HG03280 (cell line): ENCODE data around the gene GON4L.
"Not testable (repeated sequence)": the region's sequence is repeated elsewhere in the genome, so short reads cannot be mapped to it uniquely, and the experiment has no call there.

Experiments
- ATAC-seq: cut with Tn5 transposase; IDR thresholded peaks from one replicate; pipeline ENCODE4 v1.9.1; 2021; ENCODE audit warnings: mild to moderate bottlenecking, moderate library complexity; ENCODE audit not compliant: unreplicated experiment

The GON4L gene

GRCh38 chr1:155833665-155834295 lies 23.2 kb downstream of the GON4L start:
- ATAC-seq: no peak

GRCh38 chr1:155831279-155831976 lies 25.6 kb downstream of the GON4L start:
- no peak for ATAC-seq

- ATAC-seq: no peak
Observed at GRCh38 chr1:155827450-155827849, 29.6 kb downstream of the GON4L start.

- no peak for ATAC-seq
Observed at GRCh38 chr1:155816351-155816750, 40.7 kb downstream of the GON4L start.

- no peak for ATAC-seq
Observed at GRCh38 chr1:155813672-155814071, 43.3 kb downstream of the GON4L start.

- ATAC-seq: no peak
Observed at GRCh38 chr1:155812878-155813277, 44.1 kb downstream of the GON4L start.

- no peak for ATAC-seq
Observed at GRCh38 chr1:155809088-155809487, 47.9 kb downstream of the GON4L start.

- no peak for ATAC-seq
Observed at GRCh38 chr1:155801149-155801548, 55.9 kb downstream of the GON4L start.

GRCh38 chr1:155795618-155796017 lies 61.4 kb downstream of the GON4L start:
- not testable (repeated sequence) for ATAC-seq

GRCh38 chr1:155794605-155795245 lies 62.3 kb downstream of the GON4L start:
- no peak for ATAC-seq

- no peak for ATAC-seq
Observed at GRCh38 chr1:155793213-155793612, 63.8 kb downstream of the GON4L start.

- no peak for ATAC-seq
Observed at GRCh38 chr1:155777582-155777981, 79.4 kb downstream of the GON4L start.

- ATAC-seq: no peak
Observed at GRCh38 chr1:155776414-155776813, 80.6 kb downstream of the GON4L start.

- no peak for ATAC-seq
Observed at GRCh38 chr1:155773221-155773620, 83.8 kb downstream of the GON4L start.

- no peak for ATAC-seq
Observed at GRCh38 chr1:155769257-155769656, 87.8 kb downstream of the GON4L start.

- ATAC-seq: not testable (repeated sequence)
Observed at GRCh38 chr1:155767399-155767989, 89.5 kb downstream of the GON4L start.

- ATAC-seq: not testable (repeated sequence)
Observed at GRCh38 chr1:155763989-155764388, 93.0 kb downstream of the GON4L start.

GRCh38 chr1:155763090-155763815 lies 93.8 kb downstream of the GON4L start:
- not testable (repeated sequence) for ATAC-seq

GRCh38 chr1:155761736-155762405 lies 95.1 kb downstream of the GON4L start:
- no peak for ATAC-seq

GRCh38 chr1:155760751-155761475 lies 96.1 kb downstream of the GON4L start:
- no peak for ATAC-seq
